K562 (cell line): ENCODE results near the gene HEBP2. TPM values are rescaled to one million over a fixed set of nuclear protein-coding genes. Genes with fewer than 3 reads are reported as not detected.

Experiments used
- CEBPB ChIP-seq: fragments of 450-650 bp; IDR thresholded peaks from 2 replicates; pipeline ENCODE4 v1.6.1; 2016; ENCODE audit warnings: missing genetic modification characterization, missing compliant biosample characterization
- CHD7 ChIP-seq: fragments of 200-600 bp; sonication (generic); IDR thresholded peaks from one replicate; pipeline ENCODE4 v1.6.1; 2012; ENCODE audit warnings: mild to moderate bottlenecking, low read depth, low read length, inconsistent platforms
- EGR1 ChIP-seq: fragments of 450-650 bp; conservative IDR thresholded peaks from 2 replicates; pipeline ENCODE4 v1.6.1; 2017; ENCODE audit warnings: mild to moderate bottlenecking
- FOXA3 ChIP-seq, 2 experiments: fragments of 450-650 bp in 1 of 2; sonication (generic) in 1 of 2; formaldehyde crosslinking; IDR thresholded peaks in 1 of 2; conservative IDR thresholded peaks in 1 of 2; 2 replicates each; pipeline versions ENCODE4 v1.4.0 to v1.8.0; 2020 to 2022; ENCODE audit warnings: mild to moderate bottlenecking in 2 of 2, missing genetic modification reagents in 1 of 2
- PTBP1 ChIP-seq: fragments of 200-400 bp; formaldehyde crosslinking; IDR thresholded peaks from 2 replicates; pipeline ENCODE4 v1.6.1; 2017; ENCODE audit warnings: low read depth, low read length
- TBP ChIP-seq: optimal IDR thresholded peaks from 2 replicates; pipeline ENCODE3; 2011; ENCODE audit warnings: low read depth, low read length, improper control_type of control experiment
- TEAD2 ChIP-seq: fragments of 450-650 bp; IDR thresholded peaks from 2 replicates; pipeline ENCODE4 v1.6.1; 2016; ENCODE audit warnings: missing genetic modification characterization, control low read depth, missing compliant biosample characterization
- ZMIZ1 ChIP-seq, 2 experiments: fragments of 150-350 bp in 1 of 2; IDR thresholded peaks; 2 replicates each; pipeline ENCODE4 v1.6.1; 2012 to 2016; ENCODE audit warnings: low read depth in 2 of 2, low read length in 2 of 2, mild to moderate bottlenecking in 1 of 2, moderate library complexity in 1 of 2
- ZNF232 ChIP-seq: sonication (generic); formaldehyde crosslinking; IDR thresholded peaks from 2 replicates; pipeline ENCODE4 v1.8.0; 2022; ENCODE audit warnings: mild to moderate bottlenecking, missing genetic modification reagents
- ZNF316 ChIP-seq: fragments of 450-650 bp; IDR thresholded peaks from 2 replicates; pipeline ENCODE4 v1.6.1; 2016
- ZNF511 ChIP-seq: sonication (generic); formaldehyde crosslinking; IDR thresholded peaks from 2 replicates; pipeline ENCODE4 v1.8.0; 2022; ENCODE audit warnings: mild to moderate bottlenecking, missing genetic modification reagents
- polyA plus RNA-seq, 8 experiments: library from polyadenylated mRNA; depleted of rRNA in 4 of 8; stranded (reverse) in 5 of 8; unstranded in 3 of 8; fragments of >200 nt; fragmentation: Nextera tagmentation in 2 of 8; fragmentation: Illumina TruSeq in 1 of 8; extraction: Ambion mirVana in 2 of 8; extraction: Trizol in 1 of 8; gene quantifications; 2 replicates each; pipeline versions ENCODE4 v1.2.1 to v1.2.3, GENCODE V29; 2011 to 2014; ENCODE audit warnings: inconsistent platforms in 1 of 8, missing spikeins in 1 of 8
- total RNA-seq, 7 experiments: library from RNA; depleted of rRNA in 6 of 7; stranded (reverse); fragments of >200 nt in 6 of 7; fragmentation: Illumina TruSeq in 2 of 7; extraction: Trizol in 2 of 7; gene quantifications; 2 replicates each; pipeline versions ENCODE4 v1.2.1 to v1.2.3, GENCODE V29; 2011 to 2021; ENCODE audit warnings: low replicate concordance in 1 of 7

The HEBP2 gene
- total and polyA plus RNA-seq, 9 of the 15 experiments (the other 6 are each of a cell fraction or from before 2014, with no cell fraction given) = 8.5 to 63.7 (median 36.9) TPM

GRCh38 chr6:138393871-138394783, 9.9 kb upstream of the HEBP2 start (continued):
- TF ChIP-seq ZNF232 (CRISPR knock-in tag) (no peak), ZMIZ1 (IDR thresholded peaks at IDR 0.05; ENCODE audit: low read depth in 2 of 2, low read length in 2 of 2) (no peak), ZNF316 (no peak), FOXA3 (CRISPR knock-in tag; conservative IDR thresholded peaks at IDR 0.05 in 1 of 2, IDR thresholded peaks at IDR 0.05 in 1 of 2) (peak in 1 of 2 experiments; percentile 37; a peak in 2 of 4 replicates), CHD7 (no peak), CEBPB (tag) (peak; percentile 77), PTBP1 (no peak), EGR1 (no peak), TBP (no peak), TEAD2 (no peak), ZNF511 (no peak)
